Mesendoderm (in vitro differentiated cells): ENCODE data around the gene CCL7.

Experiments
- DNase-seq: peaks from one replicate; pipeline ENCODE4 v3.0.0; 2013
- H2AK5ac ChIP-seq: 2 replicates; pipeline ENCODE4 v1.6.1; 2013; ENCODE audit warnings: low read length, inconsistent platforms
- H2BK120ac ChIP-seq: 2 replicates; pipeline ENCODE4 v1.6.1; 2013; ENCODE audit warnings: low read depth, mild to moderate bottlenecking, low read length, moderate library complexity, mixed read lengths
- H2BK15ac ChIP-seq: replicated peaks from 2 replicates; pipeline ENCODE4 v1.6.1; 2013; ENCODE audit warnings: low read depth, mild to moderate bottlenecking, moderate library complexity
- H2BK5ac ChIP-seq: 2 replicates; pipeline ENCODE4 v1.6.1; 2013; ENCODE audit warnings: low read length, inconsistent platforms
- H3K18ac ChIP-seq: 2 replicates; pipeline ENCODE4 v1.6.1; 2013; ENCODE audit warnings: mild to moderate bottlenecking, low read length, mixed read lengths
- H3K23ac ChIP-seq: one replicate; pipeline ENCODE4 v1.6.1; 2013; ENCODE audit warnings: low read length
- H3K27ac ChIP-seq: 2 replicates; pipeline ENCODE4 v1.5.1; 2013; ENCODE audit warnings: low read depth, mild to moderate bottlenecking, inconsistent platforms, low read length, moderate library complexity
- H3K27me3 ChIP-seq: 2 replicates; pipeline ENCODE4 v1.6.1; 2013; ENCODE audit warnings: low read length, control low read depth, mild to moderate bottlenecking, inconsistent platforms; ENCODE audit not compliant: insufficient read depth, poor library complexity
- H3K36me3 ChIP-seq: 2 replicates; pipeline ENCODE4 v1.6.1; 2013; ENCODE audit warnings: low read length, inconsistent platforms; ENCODE audit not compliant: control insufficient read depth, insufficient read depth
- H3K4ac ChIP-seq: one replicate; pipeline ENCODE4 v1.6.1; 2013; ENCODE audit warnings: low read depth, mild to moderate bottlenecking, low read length, moderate library complexity
- H3K4me1 ChIP-seq: 2 replicates; pipeline ENCODE4 v1.6.1; 2013; ENCODE audit warnings: low read depth, low read length, inconsistent platforms; ENCODE audit not compliant: control insufficient read depth
- H3K4me2 ChIP-seq: 2 replicates; pipeline ENCODE4 v1.6.1; 2013; ENCODE audit warnings: low read length
- H3K4me3 ChIP-seq: 2 replicates; pipeline ENCODE4 v1.5.1; 2013; ENCODE audit warnings: mild to moderate bottlenecking, low read length
- H3K56ac ChIP-seq: one replicate; pipeline ENCODE4 v1.6.1; 2013; ENCODE audit warnings: low read length
- H3K79me1 ChIP-seq: 2 replicates; pipeline ENCODE4 v1.6.1; 2013; ENCODE audit warnings: low read length, inconsistent platforms
- H3K79me2 ChIP-seq: 2 replicates; pipeline ENCODE4 v1.6.1; 2013; ENCODE audit warnings: mild to moderate bottlenecking, low read length; ENCODE audit not compliant: control insufficient read depth, insufficient read depth
- H3K9ac ChIP-seq: 2 replicates; pipeline ENCODE4 v1.6.1; 2013; ENCODE audit warnings: low read length, inconsistent platforms
- H4K5ac ChIP-seq: one replicate; pipeline ENCODE4 v1.6.1; 2013; ENCODE audit warnings: low read length
- H4K8ac ChIP-seq: one replicate; pipeline ENCODE4 v1.6.1; 2013; ENCODE audit warnings: low read depth, mild to moderate bottlenecking, control low read depth, low read length, moderate library complexity
- WGBS: extraction: QIAGEN DNeasy Blood & Tissue Kit; methylation state at CpG from one replicate; pipeline ENCODE4 v1.1.7; 2013; ENCODE audit warnings: low lambda C conversion rate, missing lambda C conversion rate; ENCODE audit not compliant: insufficient coverage; ENCODE audit errors: extremely low coverage; 5-methylcytosine and 5-hydroxymethylcytosine counted together

The CCL7 gene

DNA sequence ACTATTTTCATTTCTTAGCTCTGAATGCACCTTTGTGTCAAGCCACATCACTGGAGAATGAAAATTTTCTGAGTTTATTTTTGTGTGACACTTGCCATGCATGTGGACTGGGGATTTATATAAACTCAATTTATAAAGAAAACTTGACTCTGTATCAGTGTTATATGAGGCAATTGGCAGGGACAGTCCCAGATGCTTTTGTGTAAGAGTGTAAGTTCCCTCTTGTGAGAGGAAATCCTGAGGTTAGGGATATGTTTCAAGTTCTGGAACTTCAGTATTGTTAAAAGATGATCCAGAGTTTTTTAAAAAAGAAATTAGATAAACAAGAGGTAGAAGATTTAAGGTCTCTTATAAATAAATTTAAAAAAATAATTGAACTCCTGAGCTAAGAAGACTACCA is 38.4 kb downstream of the CCL7 start:
- H3K4me2 ChIP-seq, result no peak overlapping the region
- no peak overlapping the region for H3K4me3 ChIP-seq
- no peaks in the 10 kb centered on the region for H3K79me1 ChIP-seq
- H2BK15ac ChIP-seq, result no peak overlapping the region
- H3K27ac ChIP-seq, result no peak overlapping the region
- no peak overlapping the region for H2AK5ac ChIP-seq
- H3K4me1 ChIP-seq, result no peaks in the 10 kb centered on the region
- no peak overlapping the region for H3K56ac ChIP-seq
- no peak overlapping the region for H3K18ac ChIP-seq
- no peaks in the 10 kb centered on the region for H3K36me3 ChIP-seq
- no peaks in the 10 kb centered on the region for H3K27me3 ChIP-seq
- no peak overlapping the region for H2BK5ac ChIP-seq
- H4K5ac ChIP-seq, result no peak overlapping the region
- H3K23ac ChIP-seq, result no peak overlapping the region
- H4K8ac ChIP-seq, result no peak overlapping the region
- DNase-seq, result no peak
- no peak overlapping the region for H2BK120ac ChIP-seq
- H3K9ac ChIP-seq, result no peak overlapping the region
- H3K79me2 ChIP-seq, result no peaks in the 10 kb centered on the region
- H3K4ac ChIP-seq, result no peak overlapping the region

GRCh38 chr17:34311291-34311690 is 41.3 kb downstream of the CCL7 start:
- Histone ChIP-seq H3K18ac (no peak overlapping the region), H3K4me1 (no peaks in the 10 kb centered on the region)

GRCh38 chr17:34312080-34312479 is 42.1 kb downstream of the CCL7 start:
- Histone ChIP-seq H3K79me1 (no peaks in the 10 kb centered on the region), H3K36me3 (no peaks in the 10 kb centered on the region), H2BK15ac (no peak overlapping the region), H3K56ac (no peak overlapping the region), H3K27ac (no peak overlapping the region), H3K79me2 (no peaks in the 10 kb centered on the region), H3K23ac (no peak overlapping the region), H3K4ac (no peak overlapping the region), H3K18ac (no peak overlapping the region), H3K9ac (no peak overlapping the region), H3K27me3 (no peaks in the 10 kb centered on the region), H2BK5ac (no peak overlapping the region), H3K4me3 (no peak overlapping the region), H3K4me2 (no peak overlapping the region), H2BK120ac (no peak overlapping the region), H2AK5ac (no peak overlapping the region), H3K4me1 (no peaks in the 10 kb centered on the region), H4K5ac (no peak overlapping the region), H4K8ac (no peak overlapping the region)
- WGBS, result 100% methylated on average over 1 of the region's 5 CpGs
- no peak for DNase-seq

More at GRCh38 chr17:34311291-34311690, 41.3 kb downstream of the CCL7 start:
- no peaks in the 10 kb centered on the region for H3K79me1 ChIP-seq
- no peak overlapping the region for H4K5ac ChIP-seq
- no peak overlapping the region for H3K4me3 ChIP-seq
- no peak overlapping the region for H3K9ac ChIP-seq
- no CpG with 5 or more reads among the region's 7 CpGs for WGBS
- H3K36me3 ChIP-seq, result no peaks in the 10 kb centered on the region
- H4K8ac ChIP-seq, result no peak overlapping the region
- no peak overlapping the region for H2AK5ac ChIP-seq
- H2BK120ac ChIP-seq, result no peak overlapping the region
- no peak overlapping the region for H3K4me2 ChIP-seq
- no peak overlapping the region for H3K27ac ChIP-seq
- DNase-seq, result no peak
- no peaks in the 10 kb centered on the region for H3K27me3 ChIP-seq
- H2BK5ac ChIP-seq, result no peak overlapping the region
- H3K4ac ChIP-seq, result no peak overlapping the region
- no peak overlapping the region for H3K56ac ChIP-seq
- H3K23ac ChIP-seq, result no peak overlapping the region
- no peaks in the 10 kb centered on the region for H3K79me2 ChIP-seq
- H2BK15ac ChIP-seq, result no peak overlapping the region

- Histone ChIP-seq H2BK120ac (no peak overlapping the region), H3K4me3 (no peak overlapping the region), H3K23ac (no peak overlapping the region), H3K79me1 (no peaks in the 10 kb centered on the region), H3K4ac (no peak overlapping the region), H2BK15ac (no peak overlapping the region), H4K5ac (no peak overlapping the region), H3K27me3 (no peaks in the 10 kb centered on the region), H3K4me2 (no peak overlapping the region), H3K18ac (no peak overlapping the region), H2AK5ac (no peak overlapping the region), H3K9ac (no peak overlapping the region), H3K27ac (no peak overlapping the region), H2BK5ac (no peak overlapping the region), H3K56ac (no peak overlapping the region), H3K79me2 (no peaks in the 10 kb centered on the region), H4K8ac (no peak overlapping the region), H3K36me3 (no peaks in the 10 kb centered on the region), H3K4me1 (no peaks in the 10 kb centered on the region)
- WGBS, result no CpG with 5 or more reads among the region's 4 CpGs
- no peak for DNase-seq
These were observed 43.1 kb downstream of the CCL7 start for GRCh38 chr17:34313164-34313563.

DNA sequence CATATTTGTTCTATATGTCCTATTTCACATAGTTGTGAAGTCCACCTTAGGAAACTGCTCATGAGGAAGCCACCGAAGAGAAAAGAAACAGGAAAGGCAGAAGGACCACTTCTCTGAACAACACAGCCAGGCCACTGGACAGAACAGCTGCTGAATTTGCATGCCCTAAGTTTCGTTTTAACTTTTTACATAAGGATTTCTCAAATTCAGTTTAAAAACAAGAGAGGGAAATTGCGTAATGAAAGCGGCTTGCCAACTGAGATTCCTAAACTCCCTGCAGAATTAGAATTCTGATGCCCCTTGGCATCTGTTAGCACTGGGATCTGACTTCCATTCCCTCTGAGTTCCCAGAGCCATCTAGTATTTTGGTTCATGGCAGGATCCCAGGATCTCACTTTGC is 44.3 kb downstream of the CCL7 start:
- Histone ChIP-seq H3K23ac (no peak overlapping the region), H3K27ac (no peak overlapping the region), H2BK15ac (no peak overlapping the region), H4K8ac (no peak overlapping the region), H3K36me3 (no peaks in the 10 kb centered on the region), H2BK5ac (no peak overlapping the region), H3K18ac (no peak overlapping the region), H3K4me1 (no peaks in the 10 kb centered on the region), H3K4ac (no peak overlapping the region), H3K4me2 (no peak overlapping the region), H3K4me3 (no peak overlapping the region), H3K79me2 (no peaks in the 10 kb centered on the region), H3K79me1 (no peaks in the 10 kb centered on the region), H3K56ac (no peak overlapping the region), H3K27me3 (no peaks in the 10 kb centered on the region), H4K5ac (no peak overlapping the region), H2AK5ac (no peak overlapping the region), H3K9ac (no peak overlapping the region), H2BK120ac (no peak overlapping the region)
- WGBS, result no CpG with 5 or more reads among the region's 4 CpGs
- no peak for DNase-seq

DNA sequence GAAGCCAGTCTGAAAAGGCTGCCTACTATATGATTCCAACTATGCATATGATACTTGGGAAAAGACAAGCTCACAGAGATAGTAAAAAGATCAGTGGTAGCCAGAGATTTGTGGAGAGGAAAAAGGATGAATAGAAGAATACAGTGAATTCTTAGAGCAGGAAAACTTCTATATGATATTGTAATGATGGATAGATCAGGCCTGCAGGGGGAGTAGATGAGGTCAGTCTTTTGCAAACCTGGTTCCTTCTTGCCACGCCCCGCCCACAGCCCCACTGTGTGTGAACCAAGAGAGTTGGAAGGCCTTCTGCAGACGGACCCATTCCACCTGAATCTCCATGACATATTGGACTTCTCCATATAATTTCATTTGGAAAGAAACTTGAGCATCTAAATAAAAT is 48.5 kb downstream of the CCL7 start:
- Histone ChIP-seq H2BK5ac (no peak overlapping the region), H3K27ac (no peak overlapping the region), H3K23ac (no peak overlapping the region), H2BK120ac (no peak overlapping the region), H3K4me1 (no peaks in the 10 kb centered on the region), H3K79me2 (no peaks in the 10 kb centered on the region), H3K4me3 (no peak overlapping the region), H3K36me3 (no peaks in the 10 kb centered on the region), H3K56ac (no peak overlapping the region), H3K4ac (no peak overlapping the region), H2BK15ac (no peak overlapping the region), H3K27me3 (no peaks in the 10 kb centered on the region), H3K9ac (no peak overlapping the region), H3K18ac (no peak overlapping the region), H2AK5ac (no peak overlapping the region), H3K4me2 (no peak overlapping the region), H3K79me1 (no peaks in the 10 kb centered on the region), H4K5ac (no peak overlapping the region), H4K8ac (no peak overlapping the region)
- DNase-seq, result peak; percentile 62
- WGBS, result no CpG with 5 or more reads among the region's 3 CpGs
